Measurements from ENCODE around the gene SFT2D1. TPM values are rescaled to one million over a fixed set of nuclear protein-coding genes. Genes with fewer than 3 reads are reported as not detected.
A peak's percentile ranks its signal among the peaks of the same experiment; 100 is the strongest.

The SFT2D1 gene
- total RNA-seq, 1 donor from 2014 or later: 49.5 TPM

DNA sequence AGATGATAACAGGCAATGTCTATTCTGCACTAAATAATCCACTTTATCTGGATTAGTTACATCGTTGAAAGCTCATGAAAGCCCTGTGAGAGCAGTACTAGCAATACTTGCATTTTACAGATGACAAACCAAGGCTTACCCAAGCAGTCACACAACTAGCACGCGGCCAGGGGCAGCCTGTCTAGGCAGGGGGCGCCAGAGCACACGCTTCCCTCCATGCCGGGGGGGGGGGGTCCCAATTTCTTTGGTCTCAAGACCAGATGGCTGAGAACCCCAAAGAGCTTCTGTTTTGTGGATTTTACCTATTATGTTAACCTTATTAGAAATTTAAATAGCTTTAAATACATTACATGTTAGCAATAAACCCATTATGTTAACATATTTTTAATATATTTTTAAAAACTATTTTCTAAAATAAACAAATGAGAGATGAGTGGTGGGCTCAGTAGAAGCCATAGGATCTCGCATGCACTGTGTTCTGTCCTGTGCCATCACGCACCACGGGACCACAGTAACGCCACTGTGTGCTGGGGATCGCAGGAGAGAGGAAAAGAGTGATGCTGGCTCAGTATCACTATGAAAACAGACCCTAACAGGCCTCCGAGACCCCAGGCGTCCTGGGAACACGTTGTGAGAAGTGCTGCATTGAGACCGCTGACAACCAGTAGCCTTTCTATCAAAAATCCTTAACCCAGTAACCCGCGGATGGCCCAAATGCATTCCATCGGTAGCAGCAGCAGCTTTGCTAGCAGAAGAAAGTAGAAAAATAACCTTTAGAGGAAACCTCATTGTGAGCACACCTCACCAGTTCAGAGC, 28.9 kb downstream of the SFT2D1 start:
- Mint-ChIP-seq H3K36me3 (ENCODE audit: low read depth) (peaks cover 2% of the 10 kb centered on the region), H3K27me3 (peaks cover 17% of the 10 kb centered on the region), H3K4me1 (peaks cover 6% of the 10 kb centered on the region), H3K4me3 (no peak overlapping the region), H3K27ac (no peak overlapping the region), H3K9me3 (no peaks in the 10 kb centered on the region)
- DNase-seq (no peak), ATAC-seq (ENCODE audit: low read depth) (peak; percentile 88)
- ChIA-PET POLR2A (interaction anchor here (0.6 to 1.3 kb wide), 5 partner anchors 22 to 117 kb away, joined by 3 to 5 read pairs (median 4); partner anchors contain the start of gene SFT2D1), CTCF (interaction anchor here (0.6 to 6.7 kb wide), 20 partner anchors 10 to 199 kb away, joined by 3 to 131 read pairs (median 3); no protein-coding TSS in a partner anchor)
- intact Hi-C loops (cut with micrococcal nuclease): loop anchor here (1.0 to 2.0 kb wide), 5 partner anchors 13 to 87 kb away; partner anchors contain the start of gene SFT2D1
- TF ChIP-seq CTCF (IDR thresholded peaks at IDR 0.05): no peak

GRCh38 chr6:166312832-166313231, 29.5 kb downstream of the SFT2D1 start:
- ATAC-seq (ENCODE audit: low read depth): no peak
- peaks cover 6% of the 10 kb centered on the region for H3K4me1 Mint-ChIP-seq
- ChIA-PET POLR2A (interaction anchor here (1.3 kb wide), 1 partner anchor 30 kb away, joined by 5 read pairs; the partner anchor contains the start of gene SFT2D1), CTCF (interaction anchor here (0.7 to 6.7 kb wide), 13 partner anchors 10 to 101 kb away, joined by 3 to 131 read pairs (median 5); no protein-coding TSS in a partner anchor)
- no peak overlapping the region for H3K27ac Mint-ChIP-seq
- no peak overlapping the region for H3K4me3 Mint-ChIP-seq
- H3K27me3 Mint-ChIP-seq: peaks cover 17% of the 10 kb centered on the region
- intact Hi-C loops (cut with micrococcal nuclease): loop anchor here (1.0 to 2.0 kb wide), 5 partner anchors 14 to 87 kb away; partner anchors contain the start of gene SFT2D1
- TF ChIP-seq CTCF (IDR thresholded peaks at IDR 0.05): no peak
- no peaks in the 10 kb centered on the region for H3K9me3 Mint-ChIP-seq
- no peak for DNase-seq
- no peaks in the 10 kb centered on the region for H3K36me3 Mint-ChIP-seq (ENCODE audit: low read depth)

DNA sequence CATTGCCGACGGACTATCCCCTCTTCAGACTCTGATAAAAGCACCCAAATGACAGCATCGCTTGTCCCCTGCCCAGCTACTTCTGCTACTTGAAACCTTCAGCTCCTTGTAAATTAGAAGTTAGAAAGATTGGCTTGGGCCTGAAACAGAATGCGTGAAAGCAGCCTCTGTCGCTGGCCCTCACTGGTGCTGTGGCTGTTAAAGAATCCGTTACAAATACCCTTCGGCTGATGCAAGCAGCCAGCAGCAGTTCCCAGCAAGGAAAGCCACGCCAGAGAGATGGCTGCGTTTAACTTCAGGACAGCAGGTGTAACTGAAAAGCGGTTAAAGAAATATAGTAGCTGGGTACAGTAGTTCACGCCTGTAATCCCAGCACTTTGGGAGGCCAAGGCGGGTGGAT, 31.7 kb downstream of the SFT2D1 start:
- peaks cover 8% of the 10 kb centered on the region for H3K4me1 Mint-ChIP-seq
- intact Hi-C loops (cut with micrococcal nuclease): no loop called here
- TF ChIP-seq CTCF (IDR thresholded peaks at IDR 0.05): no peak
- H3K9me3 Mint-ChIP-seq: no peaks in the 10 kb centered on the region
- ATAC-seq (ENCODE audit: low read depth): no peak
- ChIA-PET CTCF (interaction anchor here (1.8 to 6.7 kb wide), 3 partner anchors 34 to 91 kb away, joined by 8 to 131 read pairs (median 11); no protein-coding TSS in a partner anchor), POLR2A (interaction anchor here (2.4 kb wide), 1 partner anchor 32 kb away, joined by 8 read pairs; the partner anchor contains the start of gene SFT2D1)
- DNase-seq: no peak
- no peaks in the 10 kb centered on the region for H3K36me3 Mint-ChIP-seq (ENCODE audit: low read depth)
- H3K27me3 Mint-ChIP-seq: peaks cover 23% of the 10 kb centered on the region
- H3K4me3 Mint-ChIP-seq: no peak overlapping the region
- H3K27ac Mint-ChIP-seq: no peak overlapping the region

DNA sequence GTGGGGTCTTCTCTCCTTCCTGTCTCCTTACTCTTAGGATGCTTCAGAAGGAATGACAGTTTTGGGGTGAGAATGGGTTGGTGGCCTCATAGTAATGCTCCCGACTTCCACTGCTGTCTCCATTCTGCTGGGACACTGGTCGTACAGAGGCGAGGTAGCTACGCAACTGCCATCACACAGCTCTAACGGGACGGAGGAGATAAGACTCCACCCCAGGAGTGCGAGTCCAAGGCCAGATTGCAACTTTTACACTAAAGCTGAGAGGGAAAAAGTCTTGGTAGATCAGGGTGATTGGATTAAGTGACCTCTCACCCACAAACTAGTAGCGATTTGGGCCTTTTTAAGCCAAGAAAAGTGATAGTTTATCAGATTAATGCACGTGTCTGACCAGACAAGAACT, 32.4 kb downstream of the SFT2D1 start:
- TF ChIP-seq CTCF (IDR thresholded peaks at IDR 0.05): no peak
- Mint-ChIP-seq H3K27me3 (peaks cover 23% of the 10 kb centered on the region), H3K4me3 (no peak overlapping the region), H3K9me3 (no peaks in the 10 kb centered on the region), H3K4me1 (peaks cover 8% of the 10 kb centered on the region), H3K36me3 (ENCODE audit: low read depth) (no peaks in the 10 kb centered on the region), H3K27ac (no peak overlapping the region)
- ATAC-seq (ENCODE audit: low read depth) (no peak), DNase-seq (no peak)
- ChIA-PET POLR2A (interaction anchor here (2.4 kb wide), 1 partner anchor 33 kb away, joined by 8 read pairs; the partner anchor contains the start of gene SFT2D1), CTCF (interaction anchor here (1.8 to 6.7 kb wide), 3 partner anchors 33 to 91 kb away, joined by 8 to 131 read pairs (median 11); no protein-coding TSS in a partner anchor)
- intact Hi-C loops (cut with micrococcal nuclease): no loop called here

All from activated B cell treated with CpG ODN at 0.5 μM for 24 hours (primary cell).